ENCODE data around the gene FTMT. TPM values are rescaled to one million over a fixed set of nuclear protein-coding genes. Genes with fewer than 3 reads are reported as not detected.

FTMT gene
- total and polyA plus RNA-seq, 2 of the 4 experiments (the other 2 are of a cell fraction), result not detected

- no peak overlapping the region for H3K4me3 ChIP-seq (ENCODE audit: insufficient read depth, low read depth, low read length)
- H3K27ac ChIP-seq (ENCODE audit: insufficient read depth, low read length), result no peak overlapping the region
- ATAC-seq (ENCODE audit: low read depth), result no peak
- TF ChIP-seq USF2 (IDR thresholded peaks at IDR 0.05; ENCODE audit: low read depth, low read length) (no peak), RCOR1 (IDR thresholded peaks at IDR 0.05; ENCODE audit: insufficient replicate concordance, low read length) (no peak), CTCF (conservative IDR thresholded peaks at IDR 0.05; ENCODE audit: low read depth, low read length) (no peak), NFE2L2 (IDR thresholded peaks at IDR 0.05; ENCODE audit: low read depth, low read length) (no peak), SMC3 (IDR thresholded peaks at IDR 0.05; ENCODE audit: low read depth, low read length) (no peak), MAZ (IDR thresholded peaks at IDR 0.05; ENCODE audit: borderline replicate concordance, low read depth, low read length) (no peak), ELK1 (IDR thresholded peaks at IDR 0.05; ENCODE audit: borderline replicate concordance, low read depth, low read length) (no peak), RAD21 (IDR thresholded peaks at IDR 0.05; ENCODE audit: low read length) (no peak), MXI1 (IDR thresholded peaks at IDR 0.05; ENCODE audit: borderline replicate concordance, low read depth, low read length) (no peak), BHLHE40 (IDR thresholded peaks at IDR 0.05; ENCODE audit: low read depth, low read length) (no peak), FOS (IDR thresholded peaks at IDR 0.05; ENCODE audit: low read depth, low read length) (no peak), CHD1 (IDR thresholded peaks at IDR 0.05; ENCODE audit: low read depth, low read length) (no peak), RFX5 (IDR thresholded peaks at IDR 0.05; ENCODE audit: low read depth, low read length) (no peak), CEBPB (IDR thresholded peaks at IDR 0.05; ENCODE audit: low read depth, low read length) (no peak), POLR2A (IDR thresholded peaks at IDR 0.05; ENCODE audit: low read depth, low read length) (no peak), MAFK (IDR thresholded peaks at IDR 0.05; ENCODE audit: low read depth, low read length) (no peak)
- H2BK20ac ChIP-seq (ENCODE audit: low read depth, low read length), result no peak overlapping the region
- no peaks in the 10 kb centered on the region for H3K9me3 ChIP-seq (ENCODE audit: control insufficient read depth, insufficient read depth, low read length)
- ChIA-PET CTCF (no interaction called here), POLR2A (ENCODE audit: unreplicated experiment) (no interaction called here)
- H3K4me2 ChIP-seq (ENCODE audit: low read depth, low read length), result no peak overlapping the region
- H3K56ac ChIP-seq (ENCODE audit: extremely low read depth, insufficient read depth, low read length), result no peak overlapping the region
- no peak overlapping the region for H2AK9ac ChIP-seq (replicated peaks; ENCODE audit: low read depth, low read length, poor library complexity)
- no peak overlapping the region for H4K91ac ChIP-seq (ENCODE audit: insufficient read depth, low read depth, low read length)
- H3K23ac ChIP-seq (ENCODE audit: low read depth, low read length), result no peak overlapping the region
- dilution Hi-C loops (cut with HindIII; ENCODE audit: low sequenced_read_pairs, unreplicated experiment) (no loop called here), intact Hi-C loops (cut with micrococcal nuclease) (no loop called here), in situ Hi-C loops (cut with MboI; ENCODE audit: low sequenced_read_pairs) (no loop called here)
- no peak for DNase-seq
- no peak overlapping the region for H2AFZ ChIP-seq (replicated peaks; ENCODE audit: low read length, poor library complexity)
- no peak overlapping the region for H3K4ac ChIP-seq (ENCODE audit: low read depth, low read length)
- no peak overlapping the region for H3K18ac ChIP-seq (ENCODE audit: low read depth, low read length)
- no peak overlapping the region for H2BK120ac ChIP-seq (ENCODE audit: low read depth, low read length)
- H2BK15ac ChIP-seq (ENCODE audit: low read depth, low read length), result no peak overlapping the region
- H4K8ac ChIP-seq (ENCODE audit: low read depth in 2 of 2, low read length in 2 of 2), result no peak overlapping the region
- H3K79me1 ChIP-seq (ENCODE audit: low read depth in 1 of 2, low read length in 2 of 2), result no peaks in the 10 kb centered on the region
- no peaks in the 10 kb centered on the region for H3K9me1 ChIP-seq (ENCODE audit: insufficient read depth, low read length)
- no peak overlapping the region for H4K5ac ChIP-seq (ENCODE audit: low read depth, low read length)
- no peak overlapping the region for H2BK5ac ChIP-seq (ENCODE audit: low read depth, low read length, poor library complexity, severe bottlenecking)
- no peak overlapping the region for H3K14ac ChIP-seq (replicated peaks; ENCODE audit: low read depth, low read length)
- no peak overlapping the region for H3K9ac ChIP-seq (ENCODE audit: low read depth, low read length)
- no TSS peak for BruUV-seq (replicated peaks)
- H4K20me1 ChIP-seq (ENCODE audit: insufficient read depth, low read length), result no peaks in the 10 kb centered on the region
- H3K36me3 ChIP-seq (ENCODE audit: control insufficient read depth, insufficient read depth, low read length), result no peaks in the 10 kb centered on the region
- H2AK5ac ChIP-seq (ENCODE audit: low read depth, low read length), result no peak overlapping the region
- no peaks in the 10 kb centered on the region for H3K27me3 ChIP-seq (ENCODE audit: control insufficient read depth, insufficient read depth, low read length)
- H3K4me1 ChIP-seq (ENCODE audit: control insufficient read depth, insufficient read depth, low read length), result no peaks in the 10 kb centered on the region
- no CpG with 5 or more reads among the region's 2 CpGs for WGBS, 2 experiments (ENCODE audit: extremely low coverage in 2 of 2, insufficient read length in 1 of 2)
Measured at GRCh38 chr5:121834021-121834420, 17.7 kb upstream of the FTMT start.

All from IMR-90 (cell line).